Activated naive CD4-positive, alpha-beta T cell treated with anti-CD3 and anti-CD28 coated beads, Interleukin-2, amount 10 ng/mL, durations not matched to agents 7 days and 5 days (primary cell): ENCODE measurements around the gene MOBP.

Experiments used
- CTCF ChIA-PET: fragments of 350-600 bp; sonication (Branson Sonifier 250); formaldehyde crosslinking; loops from one replicate; lab custom pipeline; 2021; ENCODE audit warnings: antibody characterized with exemption; lab: Charles Lee
- DNase-seq: peaks from one replicate; pipeline ENCODE4 v3.0.0-alpha.2; 2020
- H3K27ac Mint-ChIP-seq: one replicate; pipeline ENCODE4 v1.8.0; 2021; ENCODE audit warnings: mild to moderate bottlenecking, moderate library complexity, mixed read lengths
- H3K27me3 Mint-ChIP-seq: one replicate; pipeline ENCODE4 v1.8.0; 2021; ENCODE audit warnings: mild to moderate bottlenecking, mixed read lengths
- H3K36me3 Mint-ChIP-seq: one replicate; pipeline ENCODE4 v1.8.0; 2021; ENCODE audit warnings: mixed read lengths
- H3K4me1 Mint-ChIP-seq: one replicate; pipeline ENCODE4 v1.8.0; 2021; ENCODE audit warnings: mixed read lengths
- H3K4me3 Mint-ChIP-seq: one replicate; pipeline ENCODE4 v1.8.0; 2021; ENCODE audit warnings: mild to moderate bottlenecking, moderate library complexity, mixed read lengths
- H3K9me3 Mint-ChIP-seq: one replicate; pipeline ENCODE4 v1.8.0; 2021; ENCODE audit warnings: mixed read lengths

MOBP gene

GRCh38 chr3:39550354-39551051, 83.0 kb downstream of the MOBP start:
- H3K4me3 Mint-ChIP-seq, result no peak overlapping the region
- H3K9me3 Mint-ChIP-seq, result peaks cover 2% of the 10 kb centered on the region
- H3K27ac Mint-ChIP-seq, result no peak overlapping the region
- peaks cover 20% of the 10 kb centered on the region for H3K27me3 Mint-ChIP-seq
- CTCF ChIA-PET, result no interaction called here
- no peaks in the 10 kb centered on the region for H3K36me3 Mint-ChIP-seq
- no peak for DNase-seq
- H3K4me1 Mint-ChIP-seq, result no peaks in the 10 kb centered on the region
